ENCODE data around the gene RPL15. TPM values are rescaled to one million over a fixed set of nuclear protein-coding genes. Genes with fewer than 3 reads are reported as not detected.
A peak's percentile ranks its signal among the peaks of the same experiment; 100 is the strongest.

RPL15 gene
- total and polyA plus RNA-seq, 2 of the 13 experiments (the other 11 are each of a cell fraction or from before 2014, with no cell fraction given): 1,297 to 3,693 TPM

- peak overlapping the region; percentile 94 for H3K27ac ChIP-seq (ENCODE audit: extremely low read length, insufficient read depth, low read length)
- WGBS (ENCODE audit: low lambda C conversion rate): 0% methylated on average over 4 of the region's 87 CpGs
- H3K36me3 ChIP-seq (replicated peaks in 1 of 2; ENCODE audit: control insufficient read depth in 1 of 2, insufficient read depth in 2 of 2, low read length in 2 of 2): no peaks in the 10 kb centered on the region
- no peaks in the 10 kb centered on the region for H3K9me3 ChIP-seq (ENCODE audit: low read length)
- H3K4me3 ChIP-seq (replicated peaks in 1 of 3; ENCODE audit: insufficient read depth in 1 of 3, low read depth in 2 of 3, low read length in 3 of 3): peak overlapping the region; percentile 61 to 90 (median 75)
- peak; percentile 89 for DNase-seq (ENCODE audit: low spot score)
- BruUV-seq (replicated peaks): no TSS peak
- peak overlapping the region; percentile 99 for H3K4me2 ChIP-seq (ENCODE audit: low read depth, low read length)
- CTCF ChIA-PET (ENCODE audit: low intra/inter-chr PET ratio, low total read pairs): no interaction called here
- peak; percentile 88 for ATAC-seq
- intact Hi-C loops (cut with micrococcal nuclease; ENCODE audit: unreplicated experiment): loop anchor here (1.0 to 2.0 kb wide), 2 partner anchors 29 to 135 kb away; partner anchors contain the start of gene RPL15
- H3K9ac ChIP-seq (ENCODE audit: insufficient read depth, low read depth, low read length): peak overlapping the region; percentile 95
- peaks cover 55% of the 10 kb centered on the region for H3K4me1 ChIP-seq (ENCODE audit: insufficient read depth, low read length)
- no peak overlapping the region for H2AFZ ChIP-seq (ENCODE audit: low read length)
- peaks cover 25% of the 10 kb centered on the region for H4K20me1 ChIP-seq (ENCODE audit: insufficient read depth, low read length)
- H3K27me3 ChIP-seq (ENCODE audit: control insufficient read depth in 1 of 2, insufficient read depth in 2 of 2, low read length in 2 of 2): peaks cover 0 to 5% of the 10 kb centered on the region in 2 experiments; a peak in 1 of 5 replicates
- in situ Hi-C loops (cut with HindIII; ENCODE audit: extremely low pct_ligation_motif_present, low pct_unique_long_range_greater_than_20kb): no loop called here
- POLR2A ChIA-PET: interaction anchor here (0.8 to 2.0 kb wide), 5 partner anchors 13 to 505 kb away, joined by 3 to 43 read pairs (median 3); partner anchors contain the start of genes NKIRAS1 and RPL15
- H3K79me2 ChIP-seq (ENCODE audit: insufficient read depth, low read length): peaks cover 46% of the 10 kb centered on the region
- peak; percentile 36 for FAIRE-seq
- TF ChIP-seq SMAD9 (CRISPR knock-in tag; IDR thresholded peaks at IDR 0.05): no peak
- no peak for TF ChIP-seq ZNF382 (CRISPR knock-in tag; IDR thresholded peaks at IDR 0.05; ENCODE audit: borderline replicate concordance)
- no peak for TF ChIP-seq CREB3 (CRISPR knock-in tag; IDR thresholded peaks at IDR 0.05)
- TF ChIP-seq SUZ12 (IDR thresholded peaks at IDR 0.05; ENCODE audit: low read depth, low read length): no peak
- TF ChIP-seq PAX8 (CRISPR knock-in tag; IDR thresholded peaks at IDR 0.05; ENCODE audit: borderline replicate concordance): no peak
- no peak for TF ChIP-seq GLMP (CRISPR knock-in tag; IDR thresholded peaks at IDR 0.05; ENCODE audit: borderline replicate concordance)
- no peak for TF ChIP-seq ZNF33A (CRISPR knock-in tag; IDR thresholded peaks at IDR 0.05; ENCODE audit: borderline replicate concordance)
- no peak for TF ChIP-seq FOXP1 (IDR thresholded peaks at IDR 0.05)
- TF ChIP-seq FOXP1 (CRISPR knock-in tag; IDR thresholded peaks at IDR 0.05): no peak
- TF ChIP-seq HDAC1 (CRISPR knock-in tag; IDR thresholded peaks at IDR 0.05): peak; percentile 92
- TF ChIP-seq ZNF180 (CRISPR knock-in tag; IDR thresholded peaks at IDR 0.05; ENCODE audit: borderline replicate concordance, low read depth): no peak
- TF ChIP-seq RAD51 (IDR thresholded peaks at IDR 0.05; ENCODE audit: borderline replicate concordance): no peak
- no peak for TF ChIP-seq HNRNPH1 (optimal IDR thresholded peaks at IDR 0.05; ENCODE audit: low read depth, low read length)
- TF ChIP-seq ZNF556 (CRISPR knock-in tag; IDR thresholded peaks at IDR 0.05; ENCODE audit: borderline replicate concordance): peak; percentile 36; the same call in 1 of the 2 replicates
- TF ChIP-seq KLF12 (CRISPR knock-in tag; IDR thresholded peaks at IDR 0.05; ENCODE audit: borderline replicate concordance): peak; percentile 47; the same call in 1 of the 2 replicates
- no peak for TF ChIP-seq PLRG1 (conservative IDR thresholded peaks at IDR 0.05)
- peak; percentile 81; the same call in 1 of the 2 replicates for TF ChIP-seq ZNF747 (CRISPR knock-in tag; IDR thresholded peaks at IDR 0.05; ENCODE audit: borderline replicate concordance)
- TF ChIP-seq MTERF4 (CRISPR knock-in tag; IDR thresholded peaks at IDR 0.05): peak; percentile 67; the same call in 1 of the 2 replicates
- no peak for TF ChIP-seq CHD2 (IDR thresholded peaks at IDR 0.05; ENCODE audit: low read depth, low read length)
- peak; percentile 34; the same call in 1 of the 2 replicates for TF ChIP-seq ZFP36L1 (CRISPR knock-in tag; IDR thresholded peaks at IDR 0.05)
- no peak for TF ChIP-seq ATRX (CRISPR knock-in tag; IDR thresholded peaks at IDR 0.05; ENCODE audit: borderline replicate concordance)
- TF ChIP-seq ATF7 (IDR thresholded peaks at IDR 0.05): no peak
- peak; percentile 58; the same call in 1 of the 2 replicates for TF ChIP-seq ATF7 (CRISPR knock-in tag; IDR thresholded peaks at IDR 0.05)
Measured at GRCh38 chr3:23945913-23946687, 29.2 kb downstream of the RPL15 start.
